ENCODE measurements around the gene HTT.

HTT gene

GRCh38 chr4:3225071-3225850, 150.8 kb downstream of the HTT start:
- TF ChIP-seq CTCF (conservative IDR thresholded peaks at IDR 0.05; ENCODE audit: low read depth, low read length), result no peak
- no peak overlapping the region for H3K4me3 ChIP-seq (ENCODE audit: low read length)
- no peak for DNase-seq (ENCODE audit: low read depth)

- no peak for TF ChIP-seq CTCF (conservative IDR thresholded peaks at IDR 0.05; ENCODE audit: low read depth, low read length)
Measured at GRCh38 chr4:3225936-3226335, 151.5 kb downstream of the HTT start.

GRCh38 chr4:3226467-3226866, 152.0 kb downstream of the HTT start:
- no peak overlapping the region for H3K4me3 ChIP-seq (ENCODE audit: low read length)
- no peak for DNase-seq (ENCODE audit: low read depth)
- TF ChIP-seq CTCF (conservative IDR thresholded peaks at IDR 0.05; ENCODE audit: low read depth, low read length), result no peak

More at GRCh38 chr4:3225936-3226335, 151.5 kb downstream of the HTT start:
- H3K4me3 ChIP-seq (ENCODE audit: low read length), result no peak overlapping the region
- DNase-seq (ENCODE audit: low read depth), result no peak

GRCh38 chr4:3226944-3227343, 152.5 kb downstream of the HTT start:
- no peak for TF ChIP-seq CTCF (conservative IDR thresholded peaks at IDR 0.05; ENCODE audit: low read depth, low read length)
- H3K4me3 ChIP-seq (ENCODE audit: low read length), result no peak overlapping the region
- no peak for DNase-seq (ENCODE audit: low read depth)

GRCh38 chr4:3227878-3228675, 153.6 kb downstream of the HTT start:
- no peak for DNase-seq (ENCODE audit: low read depth)
- H3K4me3 ChIP-seq (ENCODE audit: low read length), result no peak overlapping the region
- no peak for TF ChIP-seq CTCF (conservative IDR thresholded peaks at IDR 0.05; ENCODE audit: low read depth, low read length)

- TF ChIP-seq CTCF (conservative IDR thresholded peaks at IDR 0.05; ENCODE audit: low read depth, low read length), result no peak
- no peak for DNase-seq (ENCODE audit: low read depth)
- H3K4me3 ChIP-seq (ENCODE audit: low read length), result no peak overlapping the region
Measured at GRCh38 chr4:3228881-3229280, 154.4 kb downstream of the HTT start.
